ENCODE data around the gene GRIN1.

GRIN1 gene

DNA sequence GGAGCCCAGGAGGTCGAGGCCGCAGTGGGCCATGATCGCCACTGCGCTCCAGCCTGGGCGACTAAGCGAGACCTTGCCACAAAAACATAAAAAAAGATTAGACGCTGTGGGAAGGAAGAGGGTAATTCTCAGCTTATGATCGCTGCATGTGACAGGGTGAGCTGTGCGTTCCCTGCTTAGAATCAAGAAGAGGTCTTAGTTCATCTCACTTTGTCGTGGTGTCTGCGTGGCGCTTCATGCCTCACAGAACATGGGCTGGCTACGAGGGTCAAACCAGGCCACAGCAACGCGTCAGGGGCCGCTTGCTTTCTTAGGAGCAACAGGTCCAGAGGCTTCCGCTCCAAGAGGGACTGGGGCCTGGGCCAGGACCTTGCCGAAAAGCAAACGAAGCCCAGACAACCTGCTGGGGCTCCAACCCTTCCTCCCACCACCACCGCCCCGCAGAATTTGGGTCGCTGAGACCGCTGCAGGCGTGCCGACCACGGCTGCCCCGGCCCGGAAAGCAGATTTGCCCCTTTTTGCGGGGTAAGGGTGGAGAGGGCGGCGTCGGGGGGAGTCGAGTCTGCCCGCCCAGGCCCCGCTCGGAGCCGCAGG lies 10.0 kb upstream of the GRIN1 start:
- peak; percentile 80 for DNase-seq (ENCODE audit: low spot score)

- peak; percentile 97 for DNase-seq (ENCODE audit: low spot score)
These were observed 9.3 kb upstream of the GRIN1 start for GRCh38 chr9:137129456-137130175.

DNA sequence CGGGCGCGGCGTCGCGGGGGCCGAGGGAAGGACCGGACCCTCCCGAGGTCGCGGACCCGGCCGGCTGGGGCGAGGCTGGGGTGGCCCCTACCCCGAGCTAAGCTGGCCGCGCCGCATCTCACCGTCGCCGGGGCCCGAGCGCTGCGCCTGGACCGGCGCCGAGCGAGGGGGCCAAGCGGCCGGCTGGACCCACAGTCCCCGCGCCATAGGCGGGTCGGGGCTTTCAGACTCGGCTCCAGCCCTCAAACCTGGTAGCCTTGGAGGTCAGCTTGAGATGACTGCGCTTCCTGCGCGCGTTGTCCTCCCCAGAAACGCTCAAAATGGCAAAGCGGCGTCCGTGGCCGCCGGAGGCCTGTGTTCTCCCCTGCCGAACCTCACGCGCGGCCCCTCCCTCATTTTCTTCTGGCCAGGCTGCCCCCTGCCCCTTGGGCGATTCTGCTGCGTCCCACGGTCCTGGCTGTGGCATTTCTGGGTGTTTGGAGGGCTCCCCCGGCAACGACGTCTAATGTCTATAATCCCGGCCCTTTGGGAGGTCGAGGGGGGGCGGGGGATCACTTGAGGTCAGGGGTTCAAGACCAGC lies 8.7 kb upstream of the GRIN1 start:
- DNase-seq (ENCODE audit: low spot score): no peak

- no peak for DNase-seq (ENCODE audit: low spot score)
These were observed 4.8 kb upstream of the GRIN1 start for GRCh38 chr9:137134191-137134590.

GRCh38 chr9:137135154-137135553 lies 3.8 kb upstream of the GRIN1 start:
- DNase-seq (ENCODE audit: low spot score): peak; percentile 54

DNA sequence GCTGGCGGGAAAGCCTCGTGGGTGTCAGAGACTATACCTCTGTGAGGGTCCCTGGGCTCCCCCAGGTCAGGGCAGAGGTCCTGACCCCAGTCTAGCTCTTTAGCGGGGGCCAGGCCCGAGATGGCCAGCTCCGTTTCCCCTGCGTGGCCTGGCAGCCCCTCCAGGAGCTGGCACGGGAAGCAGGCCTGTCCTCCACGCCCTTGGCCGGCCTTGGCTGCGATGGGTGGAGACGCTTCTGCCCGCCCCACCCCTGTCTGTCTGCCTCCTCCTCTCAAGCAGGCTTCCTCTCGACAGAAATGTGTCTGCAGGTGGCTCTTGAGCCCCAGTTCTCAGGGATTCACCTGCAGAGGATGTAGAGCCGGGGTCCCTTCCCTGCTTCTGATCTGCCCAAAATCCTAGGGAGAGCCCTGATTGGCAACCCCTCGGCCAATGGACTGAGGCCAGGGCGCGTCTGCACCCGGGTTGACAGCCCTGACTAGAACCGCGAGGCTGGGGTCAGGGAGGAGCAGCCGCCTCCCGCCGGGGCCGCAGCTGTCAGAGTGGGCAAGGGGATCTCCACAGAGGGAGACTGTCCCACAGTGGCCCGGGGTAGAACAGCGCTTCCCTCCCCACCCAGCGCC lies 2.6 kb upstream of the GRIN1 start:
- DNase-seq (ENCODE audit: low spot score): no peak

- no peak for DNase-seq (ENCODE audit: low spot score)
These were observed 1.9 kb upstream of the GRIN1 start for GRCh38 chr9:137136881-137137607.

- DNase-seq (ENCODE audit: low spot score): no peak
These were observed 764 bp upstream of the GRIN1 start for GRCh38 chr9:137138058-137138721.

GRCh38 chr9:137139468-137140150 lies 655 bp downstream of the GRIN1 start:
- DNase-seq (ENCODE audit: low spot score): no peak

DNA sequence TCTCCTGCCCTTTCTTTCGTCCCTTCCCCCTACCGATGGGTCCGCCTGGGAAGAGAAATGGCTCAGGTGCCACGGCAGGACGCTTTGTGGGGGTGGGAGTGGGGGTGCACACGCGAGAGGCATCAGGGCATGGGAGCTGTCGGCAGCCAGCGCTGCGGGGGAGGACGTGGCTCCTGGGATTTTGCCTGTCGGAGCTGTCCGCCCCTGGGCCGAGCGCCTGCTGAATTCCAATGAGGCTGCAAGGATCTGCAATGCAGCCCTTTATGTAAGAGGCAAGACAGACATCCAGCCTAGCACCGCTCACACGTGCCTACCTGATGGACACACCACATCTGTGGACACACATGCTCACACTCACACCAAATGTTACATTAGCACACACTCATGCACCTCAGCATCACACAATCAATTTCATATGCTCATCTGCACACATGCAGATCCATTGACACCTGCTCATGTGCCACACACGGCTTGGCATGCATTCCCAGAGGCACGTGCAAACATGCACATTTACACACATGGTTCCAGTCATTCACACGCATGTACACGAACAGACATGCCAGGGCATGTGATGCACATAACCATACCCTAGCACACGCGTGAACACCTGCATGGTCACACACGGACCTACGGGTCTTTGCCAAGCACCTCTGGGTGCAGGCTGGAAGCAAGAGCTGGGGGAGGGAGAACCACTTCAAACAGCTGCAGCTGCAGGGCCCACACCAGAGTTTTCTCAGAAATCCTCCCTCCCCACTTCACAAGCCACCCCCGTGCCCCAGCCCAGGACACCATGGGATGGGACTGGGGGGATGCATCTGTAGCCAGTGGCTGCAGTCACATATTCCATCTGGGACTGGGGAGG lies 1.4 kb downstream of the GRIN1 start:
- no peak for DNase-seq (ENCODE audit: low spot score)

DNA sequence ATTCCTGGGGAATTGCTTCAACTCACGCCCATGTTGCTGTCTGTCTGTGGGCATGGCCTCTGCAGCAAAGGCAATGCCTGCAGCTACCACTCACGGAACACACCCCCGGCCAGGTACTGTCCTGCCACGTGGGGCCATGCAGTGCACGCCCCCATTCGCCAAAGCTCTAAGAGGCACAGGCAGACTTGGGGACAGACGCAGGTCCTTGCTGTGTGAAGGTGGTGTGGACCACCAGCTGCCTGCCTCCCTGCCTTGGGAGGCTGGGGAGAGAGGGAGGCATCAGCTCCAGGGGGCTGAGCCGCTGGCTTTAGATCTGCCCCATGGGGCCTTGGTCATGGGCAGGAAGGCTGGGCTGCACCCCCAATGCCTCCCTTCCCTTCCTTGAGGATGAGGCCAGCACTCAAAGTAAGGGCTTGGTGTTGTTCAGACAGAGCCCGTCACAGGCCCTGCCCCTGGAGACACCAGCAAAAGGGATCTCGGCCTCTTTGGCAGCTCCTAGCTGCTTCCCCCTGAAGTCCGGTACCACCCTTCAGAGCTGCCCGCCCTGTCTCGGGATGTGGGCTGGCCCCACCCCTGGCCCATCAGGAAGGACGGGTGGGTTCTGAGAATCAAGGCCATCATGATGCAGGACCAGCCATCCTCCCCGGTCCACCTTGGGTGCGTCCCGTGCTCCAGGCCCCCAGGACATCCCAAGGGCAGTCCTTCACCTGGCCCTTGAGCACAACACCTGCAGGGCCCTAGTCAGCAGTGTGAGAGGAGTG lies 2.3 kb downstream of the GRIN1 start:
- no peak for DNase-seq (ENCODE audit: low spot score)

DNA sequence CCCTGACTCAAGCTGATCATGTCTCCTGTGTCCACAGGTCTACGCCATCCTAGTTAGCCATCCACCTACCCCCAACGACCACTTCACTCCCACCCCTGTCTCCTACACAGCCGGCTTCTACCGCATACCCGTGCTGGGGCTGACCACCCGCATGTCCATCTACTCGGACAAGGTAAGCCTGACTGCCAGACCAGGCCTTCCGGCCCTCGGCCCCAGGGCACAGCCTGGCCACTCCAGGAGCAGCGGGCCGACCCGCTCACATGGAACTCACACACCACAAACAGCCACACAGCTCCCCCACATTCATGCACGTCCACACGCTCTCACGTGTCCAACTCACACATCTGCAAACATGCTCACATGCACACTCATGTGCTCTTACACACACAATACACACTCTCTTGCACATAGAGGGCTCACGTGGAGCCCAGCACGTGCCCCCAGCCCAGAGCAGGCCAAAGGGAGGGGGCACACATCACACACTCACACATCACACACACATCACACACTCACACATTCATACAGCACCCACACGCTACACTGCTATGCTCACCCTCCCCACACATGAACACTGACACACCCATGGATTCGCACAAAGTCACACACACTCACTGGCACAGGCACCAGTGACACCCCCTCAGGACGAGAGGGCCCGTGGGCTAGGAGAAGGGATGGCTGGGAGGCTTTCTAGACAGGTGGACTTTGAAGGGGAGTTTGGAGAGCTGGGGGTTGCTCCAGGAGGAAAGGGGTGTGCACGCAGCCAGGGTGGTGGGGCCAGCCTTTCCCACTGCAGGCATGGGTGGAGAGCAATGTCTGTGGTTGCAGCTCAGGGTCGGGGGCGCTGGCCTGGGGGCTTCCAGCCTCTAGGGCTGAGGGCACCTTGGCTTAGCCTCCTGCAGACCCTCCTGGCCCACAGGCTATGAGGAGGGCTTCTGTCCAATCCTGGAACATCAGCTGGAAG lies 3.3 kb downstream of the GRIN1 start:
- DNase-seq (ENCODE audit: low spot score): no peak

DNA sequence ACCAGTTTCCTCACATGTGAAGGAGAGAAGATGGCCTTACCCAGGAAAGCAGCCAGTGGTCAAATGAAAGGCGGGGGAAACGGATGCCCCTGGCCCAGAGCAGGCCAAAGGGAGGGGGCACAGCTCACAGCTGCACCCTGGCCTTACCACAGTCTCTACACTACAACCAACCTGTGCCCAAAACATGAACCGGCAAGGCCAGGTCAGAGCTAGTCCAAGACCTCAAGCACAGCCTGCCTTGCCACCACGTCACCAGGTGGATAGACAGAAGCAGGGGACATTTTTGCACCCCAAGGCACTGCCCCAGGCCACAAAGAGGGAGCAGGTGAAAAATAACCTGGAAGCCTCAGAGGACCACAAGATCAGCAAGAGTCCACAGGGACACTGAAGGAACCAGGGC lies 4.5 kb downstream of the GRIN1 start:
- DNase-seq (ENCODE audit: low spot score): no peak

DNA sequence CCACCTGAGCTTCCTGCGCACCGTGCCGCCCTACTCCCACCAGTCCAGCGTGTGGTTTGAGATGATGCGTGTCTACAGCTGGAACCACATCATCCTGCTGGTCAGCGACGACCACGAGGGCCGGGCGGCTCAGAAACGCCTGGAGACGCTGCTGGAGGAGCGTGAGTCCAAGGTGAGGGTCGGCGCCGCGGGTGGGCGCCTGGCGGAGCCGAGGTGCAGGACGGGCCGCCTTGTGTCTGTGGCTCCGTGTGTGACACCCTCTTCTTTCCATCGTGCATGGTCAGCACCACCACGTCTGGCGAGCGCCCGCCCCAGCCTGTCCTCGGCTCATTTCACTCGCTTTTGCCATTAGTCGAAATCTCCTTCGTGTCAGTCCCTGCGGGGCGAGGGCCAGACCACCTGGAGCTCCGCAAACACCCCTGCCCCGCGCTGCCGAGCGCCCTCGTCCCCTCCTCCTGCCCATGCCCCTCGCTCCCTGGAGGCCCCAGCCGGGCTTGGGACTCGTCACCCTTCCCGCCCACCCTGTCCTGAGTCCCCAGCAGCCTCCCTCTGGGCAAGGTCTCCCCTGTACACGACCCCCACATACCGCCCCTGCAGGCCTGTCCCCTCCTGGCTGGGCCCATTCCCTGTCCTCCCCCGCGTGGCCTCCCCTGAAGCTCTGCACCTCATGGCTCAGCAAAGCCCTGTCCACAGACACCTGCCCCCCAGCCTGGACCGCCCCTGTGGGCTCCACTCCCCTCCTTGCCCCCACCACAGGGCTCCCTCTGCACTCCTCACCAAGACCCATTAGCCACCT lies 7.0 kb downstream of the GRIN1 start:
- DNase-seq (ENCODE audit: low spot score): no peak

DNA sequence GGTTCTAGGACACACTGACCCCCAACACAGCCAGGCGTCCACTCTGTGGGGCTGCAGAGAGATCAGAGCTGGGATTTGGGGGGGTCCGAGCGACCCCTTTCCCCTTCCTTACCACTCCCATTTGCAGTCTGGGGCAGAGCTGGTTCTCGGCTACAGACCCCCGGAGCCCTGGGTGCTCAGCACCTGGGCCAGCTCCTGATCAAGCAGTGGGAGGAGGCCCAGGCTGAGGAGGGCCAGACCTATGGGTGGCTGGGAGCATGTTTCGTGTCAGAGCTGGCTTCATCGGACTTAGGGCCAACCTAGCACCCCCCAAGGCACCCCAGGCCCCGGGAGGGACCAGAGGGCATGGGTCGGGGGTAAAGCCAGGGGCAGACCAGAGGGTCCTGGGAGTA lies 7.6 kb downstream of the GRIN1 start:
- DNase-seq (ENCODE audit: low spot score): no peak

DNA sequence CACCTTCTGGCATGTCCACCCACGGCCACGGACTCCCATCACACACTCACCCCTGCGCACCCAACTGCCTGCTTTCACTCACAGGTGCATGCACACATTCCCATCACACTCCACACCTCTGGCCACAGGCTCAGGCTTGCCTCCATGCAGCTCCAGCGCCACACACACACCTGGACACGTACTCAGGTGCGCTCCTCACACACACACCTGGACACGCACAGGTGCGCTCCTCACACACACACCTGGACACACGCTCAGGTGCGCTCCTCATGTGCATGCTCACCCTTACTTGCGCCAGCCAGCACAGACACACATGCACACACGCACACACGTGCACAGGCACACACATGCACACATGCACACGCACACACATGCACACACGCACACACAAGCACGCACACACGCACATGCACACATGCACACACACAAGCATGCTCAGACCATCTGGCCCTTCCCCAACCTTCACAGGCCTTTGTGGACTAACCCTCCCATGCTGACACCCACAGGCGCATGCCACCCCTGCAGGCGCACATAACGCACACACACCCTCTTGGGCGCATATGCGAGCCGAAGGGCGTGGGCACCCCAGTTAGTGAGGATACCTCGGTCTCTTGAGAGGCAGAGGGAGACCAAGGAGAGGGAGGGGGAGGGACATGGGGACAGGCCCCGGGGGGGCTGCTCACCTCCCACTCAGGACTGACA lies 8.3 kb downstream of the GRIN1 start:
- no peak for DNase-seq (ENCODE audit: low spot score)

- DNase-seq (ENCODE audit: low spot score): no peak
These were observed 8.8 kb downstream of the GRIN1 start for GRCh38 chr9:137147793-137148160.
